H1 (cell line): Measurements from ENCODE around the gene TMC3. TPM values are rescaled to one million over a fixed set of nuclear protein-coding genes. Genes with fewer than 3 reads are reported as not detected.

ENCODE experiments used
- CTCF ChIA-PET: fragments of 300-600 bp; sonication (Branson Sonifier 250); formaldehyde crosslinking; loops from one replicate; lab custom pipeline; 2021; ENCODE audit not compliant: partially characterized antibody; lab: Charles Lee
- POLR2A ChIA-PET: fragments of 300-600 bp; sonication (Branson Sonifier 250); formaldehyde crosslinking; loops from one replicate; lab custom pipeline; 2021; ENCODE audit warnings: inconsistent platforms; ENCODE audit not compliant: partially characterized antibody; lab: Charles Lee
- DNase-seq, 2 experiments: peaks; one replicate each; pipeline versions ENCODE4 v3.0.0 to v3.0.0-alpha.2; 2010 to 2022; ENCODE audit warnings: low spot score in 2 of 2, low read depth in 1 of 2, mixed read lengths in 1 of 2
- FAIRE-seq: peaks from 2 replicates; lab custom pipeline; 2011; peaks lifted over from hg19 to GRCh38; lab: Jason Lieb, UNC
- H2AFZ ChIP-seq: 2 replicates; pipeline ENCODE4 v1.8.1; 2012; ENCODE audit warnings: low read length, inconsistent platforms
- H2AK5ac ChIP-seq: 2 replicates; pipeline ENCODE4 v1.6.1; 2013; ENCODE audit warnings: low read depth, low read length
- H2BK120ac ChIP-seq: replicated peaks from 2 replicates; pipeline ENCODE3; 2013; ENCODE audit warnings: low read depth, low read length, inconsistent platforms
- H2BK12ac ChIP-seq: 2 replicates; pipeline ENCODE4 v1.6.1; 2013; ENCODE audit warnings: low read depth, low read length
- H2BK15ac ChIP-seq: 2 replicates; pipeline ENCODE4 v1.6.1; 2013; ENCODE audit warnings: low read length
- H2BK20ac ChIP-seq: 2 replicates; pipeline ENCODE4 v1.6.1; 2013; ENCODE audit warnings: low read length
- H2BK5ac ChIP-seq: 2 replicates; pipeline ENCODE4 v1.6.1; 2013; ENCODE audit warnings: low read depth, low read length
- H3K14ac ChIP-seq: 2 replicates; pipeline ENCODE4 v1.6.1; 2013; ENCODE audit warnings: inconsistent platforms; ENCODE audit not compliant: insufficient read length
- H3K18ac ChIP-seq: 2 replicates; pipeline ENCODE4 v1.6.1; 2013; ENCODE audit warnings: low read length; ENCODE audit errors: extremely low read depth
- H3K23ac ChIP-seq: 2 replicates; pipeline ENCODE4 v1.6.1; 2013; ENCODE audit warnings: inconsistent platforms; ENCODE audit not compliant: insufficient read length
- H3K23me2 ChIP-seq: 2 replicates; pipeline ENCODE4 v1.6.1; 2013; ENCODE audit warnings: low read depth, low read length
- H3K27ac ChIP-seq: 2 replicates; pipeline ENCODE4 v1.6.1; 2011; ENCODE audit warnings: low read depth, low read length, inconsistent platforms
- H3K27me3 ChIP-seq, 4 experiments: replicated peaks in 1 of 4; 1 replicate in 1 of 4; 2 replicates in 3 of 4; pipeline versions ENCODE4 v1.6.1 to v1.8.1; 2011 to 2013; ENCODE audit warnings: low read length in 3 of 4, mild to moderate bottlenecking in 3 of 4, inconsistent platforms in 2 of 4, mixed read lengths in 2 of 4, moderate library complexity in 1 of 4; ENCODE audit not compliant: control insufficient read depth in 3 of 4, insufficient read depth in 3 of 4; ENCODE audit errors: extremely low read depth in 1 of 4
- H3K36me3 ChIP-seq, 4 experiments: 2 replicates each; pipeline versions ENCODE4 v1.6.1 to v1.8.1; 2011 to 2013; ENCODE audit warnings: mild to moderate bottlenecking in 4 of 4, low read length in 3 of 4, moderate library complexity in 2 of 4, control low read depth in 1 of 4, inconsistent platforms in 1 of 4; ENCODE audit not compliant: insufficient read depth in 4 of 4, control insufficient read depth in 2 of 4
- H3K4ac ChIP-seq: replicated peaks from 2 replicates; pipeline ENCODE3; 2013; ENCODE audit warnings: low read length, low read depth, mixed read lengths, inconsistent platforms; ENCODE audit not compliant: insufficient read length
- H3K4me1 ChIP-seq, 4 experiments: replicated peaks in 1 of 4; 1 replicate in 1 of 4; 2 replicates in 3 of 4; pipeline versions ENCODE4 v1.6.1 to v1.8.1; 2011 to 2013; ENCODE audit warnings: low read length in 3 of 4, inconsistent platforms in 2 of 4, mixed read lengths in 1 of 4; ENCODE audit not compliant: insufficient read depth in 4 of 4, control insufficient read depth in 3 of 4
- H3K4me2 ChIP-seq, 2 experiments: 2 replicates each; pipeline versions ENCODE4 v1.6.1 to v1.8.1; 2011 to 2013; ENCODE audit warnings: low read depth in 2 of 2, low read length in 2 of 2, control low read depth in 1 of 2, inconsistent platforms in 1 of 2, mild to moderate bottlenecking in 1 of 2; ENCODE audit not compliant: insufficient read depth in 1 of 2
- H3K4me3 ChIP-seq, 4 experiments: fragments of 200-600, 300-600 bp in 1 of 4; sonication (generic), shearing (Covaris generic), sonication (Bioruptor Twin) in 1 of 4; 2 replicates each; pipeline versions ENCODE4 v1.5.1 to v1.8.1; 2011 to 2016; ENCODE audit warnings: low read length in 4 of 4, low read depth in 3 of 4, control low read depth in 2 of 4, inconsistent platforms in 2 of 4, mild to moderate bottlenecking in 2 of 4, mixed read lengths in 1 of 4, moderate library complexity in 1 of 4; ENCODE audit not compliant: insufficient read depth in 2 of 4; ENCODE audit errors: extremely low read depth in 1 of 4
- H3K56ac ChIP-seq: replicated peaks from 2 replicates; pipeline ENCODE3; 2013; ENCODE audit warnings: low read depth, mild to moderate bottlenecking, mixed read lengths, low read length, inconsistent platforms; ENCODE audit not compliant: insufficient read length
- H3K79me1 ChIP-seq: 2 replicates; pipeline ENCODE4 v1.6.1; 2013; ENCODE audit warnings: low read depth, low read length, control low read depth
- H3K79me2 ChIP-seq, 2 experiments: 2 replicates each; pipeline versions ENCODE4 v1.6.1 to v1.8.1; 2012 to 2013; ENCODE audit warnings: low read length in 2 of 2, mild to moderate bottlenecking in 2 of 2, inconsistent platforms in 1 of 2; ENCODE audit not compliant: insufficient read depth in 2 of 2, control insufficient read depth in 1 of 2
- H3K9ac ChIP-seq, 4 experiments: replicated peaks in 1 of 4; 1 replicate in 1 of 4; 2 replicates in 3 of 4; pipeline versions ENCODE4 v1.6.1 to v1.8.1; 2011 to 2013; ENCODE audit warnings: low read depth in 3 of 4, low read length in 3 of 4, control low read depth in 2 of 4, mild to moderate bottlenecking in 2 of 4, moderate library complexity in 2 of 4, inconsistent platforms in 1 of 4; ENCODE audit errors: extremely low read depth in 1 of 4
- H3K9me3 ChIP-seq, 2 experiments: 2 replicates each; pipeline versions ENCODE4 v1.6.1 to v1.8.1; 2012 to 2013; ENCODE audit warnings: mild to moderate bottlenecking in 2 of 2, moderate library complexity in 2 of 2, control low read depth in 1 of 2, inconsistent platforms in 1 of 2, low read depth in 1 of 2, low read length in 1 of 2, mixed read lengths in 1 of 2; ENCODE audit not compliant: insufficient read depth in 2 of 2
- H4K20me1 ChIP-seq, 2 experiments: replicated peaks in 1 of 2; 2 replicates each; pipeline versions ENCODE3 to v1.8.1; 2011 to 2013; ENCODE audit warnings: inconsistent platforms in 2 of 2, low read length in 2 of 2, mild to moderate bottlenecking in 1 of 2; ENCODE audit not compliant: insufficient read depth in 2 of 2, control insufficient read depth in 1 of 2
- H4K5ac ChIP-seq: 2 replicates; pipeline ENCODE4 v1.6.1; 2013; ENCODE audit warnings: low read length, low read depth, mixed read lengths, inconsistent platforms; ENCODE audit not compliant: insufficient read length
- H4K8ac ChIP-seq: 2 replicates; pipeline ENCODE4 v1.8.0; 2013; ENCODE audit warnings: mild to moderate bottlenecking, moderate library complexity, low read length, inconsistent platforms; ENCODE audit not compliant: insufficient read depth; ENCODE audit errors: extremely low read depth
- H4K91ac ChIP-seq: replicated peaks from 2 replicates; pipeline ENCODE3; 2013; ENCODE audit warnings: low read length, mixed read lengths, inconsistent platforms; ENCODE audit not compliant: insufficient read length
- ATF3 ChIP-seq: IDR thresholded peaks from 2 replicates; pipeline ENCODE4 v1.6.1; 2011; ENCODE audit warnings: low read depth, mild to moderate bottlenecking, low read length; ENCODE audit not compliant: insufficient read depth
- CEBPB ChIP-seq: IDR thresholded peaks from 2 replicates; pipeline ENCODE4 v1.6.1; 2012; ENCODE audit warnings: low read depth, low read length
- JUN ChIP-seq: IDR thresholded peaks from 2 replicates; pipeline ENCODE4 v1.6.1; 2011; ENCODE audit warnings: low read depth, mild to moderate bottlenecking, improper control_type of control experiment, low read length
- PHF8 ChIP-seq: fragments of 200-600 bp; sonication (generic); conservative IDR thresholded peaks from 2 replicates; pipeline ENCODE4 v1.7.1; 2012; ENCODE audit warnings: low read depth, mild to moderate bottlenecking, inconsistent platforms, low read length, moderate library complexity
- WGBS, 2 experiments: shearing (Covaris generic) in 1 of 2; methylation state at CpG; one replicate each; pipeline versions ENCODE4 v1.1.6 to v1.1.7; 2013 to 2015; ENCODE audit warnings: low lambda C conversion rate in 2 of 2, mixed read lengths in 2 of 2, inconsistent platforms in 1 of 2, low coverage in 1 of 2, missing lambda C conversion rate in 1 of 2; ENCODE audit not compliant: insufficient replicate concordance in 2 of 2, insufficient coverage in 1 of 2, insufficient read length in 1 of 2; ENCODE audit errors: extremely low coverage in 1 of 2, missing lambda C conversion rate in 1 of 2; 5-methylcytosine and 5-hydroxymethylcytosine counted together
- polyA plus RNA-seq, 7 experiments: library from polyadenylated mRNA; depleted of rRNA in 3 of 7; stranded (reverse) in 5 of 7; unstranded in 2 of 7; fragments of >200 nt in 5 of 7; fragments of 200-250 nt in 2 of 7; gene quantifications; 1 replicate in 5 of 7; 2 replicates in 1 of 7; 4 replicates in 1 of 7; pipeline versions ENCODE4 v1.2.1 to v1.2.3, GENCODE V29; 2011 to 2013; ENCODE audit warnings: missing spikeins in 2 of 7, mixed read lengths in 2 of 7
- total RNA-seq: library from RNA; stranded (reverse); fragmentation: NEBNext Ultra II Directional; extraction: Animal tissue kit (Norgen Biotek cat#: 25700); gene quantifications from 2 replicates; pipeline ENCODE4 v1.2.1, GENCODE V29; 2021

TMC3 gene
- total and polyA plus RNA-seq, 2 of the 8 experiments (the other 6 are each of a cell fraction or from before 2014, with no cell fraction given): not detected

DNA sequence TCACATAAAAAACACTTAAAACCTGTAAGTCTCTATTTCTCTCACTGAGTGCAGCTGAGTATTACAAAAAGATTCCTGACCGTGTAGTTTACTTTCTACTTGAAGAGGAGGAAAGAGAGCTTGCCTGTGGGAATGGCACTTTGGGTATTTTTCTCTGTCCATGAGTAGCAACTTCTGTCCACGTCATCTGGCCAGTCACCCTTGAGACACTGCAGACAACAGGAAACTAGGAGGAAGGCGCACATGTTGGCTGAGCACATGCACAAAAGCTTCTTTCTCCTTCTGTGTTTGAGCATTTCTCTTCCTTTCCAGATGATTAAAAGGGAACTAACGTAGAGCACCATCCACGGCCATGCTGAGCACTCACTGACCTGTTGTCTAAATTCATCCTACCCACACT lies 69.8 kb downstream of the TMC3 start:
- Histone ChIP-seq H3K4ac (no peak overlapping the region), H3K4me1 (peaks cover 6 to 18% (median 12%) of the 10 kb centered on the region in 4 experiments), H2AFZ (no peak overlapping the region), H3K36me3 (no peaks in the 10 kb centered on the region; a peak in 1 of 8 replicates), H3K23me2 (no peaks in the 10 kb centered on the region), H2BK120ac (peak overlapping the region; percentile 35), H2BK20ac (no peak overlapping the region), H3K4me3 (no peak overlapping the region), H3K18ac (peak overlapping the region; percentile 26; the same call in 1 of the 2 replicates), H3K14ac (no peak overlapping the region), H3K27ac (peak overlapping the region; percentile 40; the same call in 1 of the 2 replicates), H2BK5ac (peak overlapping the region; percentile 14; the same call in 1 of the 2 replicates), H3K23ac (no peak overlapping the region), H4K91ac (peak overlapping the region; percentile 63), H2BK15ac (no peak overlapping the region), H3K79me1 (no peaks in the 10 kb centered on the region), H4K20me1 (no peaks in the 10 kb centered on the region), H3K4me2 (peak overlapping the region; percentile 20 to 51), H4K5ac (peak overlapping the region; percentile 18), H2AK5ac (no peak overlapping the region), H3K27me3 (no peaks in the 10 kb centered on the region), H3K9me3 (no peaks in the 10 kb centered on the region), H3K79me2 (no peaks in the 10 kb centered on the region), H3K56ac (no peak overlapping the region), H2BK12ac (peak overlapping the region; percentile 56; the same call in 1 of the 2 replicates), H3K9ac (peak overlapping the region in 1 of 4 experiments; percentile 38; a peak in 1 of 7 replicates), H4K8ac (no peak overlapping the region)
- TF ChIP-seq ATF3 (no peak), JUN (no peak), PHF8 (no peak), CEBPB (no peak)
- ChIA-PET CTCF (interaction anchor here (0.7 to 1.5 kb wide), 3 partner anchors 10 to 38 kb away, joined by 4 to 5 read pairs (median 4); no protein-coding TSS in a partner anchor), POLR2A (interaction anchor here (1.7 kb wide), 1 partner anchor 19 kb away, joined by 9 read pairs; the partner anchor contains the start of gene STARD5)
- DNase-seq (no peak), FAIRE-seq (no peak)
- WGBS, 2 experiments: 66% methylated on average over 5 of the region's 5 CpGs; no CpG with 5 or more reads in 1 of the 2 experiments
